ENCODE data around the gene CITED1. TPM values are rescaled to one million over a fixed set of nuclear protein-coding genes. Genes with fewer than 3 reads are reported as not detected.

The CITED1 gene
- total RNA-seq, 1 experiment from 2014 or later, result 0.72 TPM

DNA sequence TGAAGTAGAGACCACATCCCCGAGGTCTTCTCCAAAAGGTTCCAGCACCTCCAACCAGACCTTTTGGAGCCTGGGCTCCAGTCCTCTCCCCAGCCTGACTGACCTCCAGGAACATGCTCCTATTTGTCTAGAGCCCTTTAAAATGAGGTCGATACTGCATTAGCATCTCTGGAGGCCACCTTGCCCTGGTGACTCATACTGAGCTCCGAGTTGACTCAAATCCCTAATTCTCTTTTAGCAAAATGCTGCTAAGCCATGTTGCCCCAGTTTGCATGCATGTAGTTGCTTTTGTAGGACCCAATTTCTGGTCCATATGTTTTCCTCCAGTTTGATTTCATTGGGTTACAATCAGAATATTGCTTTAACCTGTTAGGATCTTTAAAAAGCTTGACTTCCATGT lies 43.5 kb upstream of the CITED1 start:
- no TSS peak for BruUV-seq (replicated peaks)

DNA sequence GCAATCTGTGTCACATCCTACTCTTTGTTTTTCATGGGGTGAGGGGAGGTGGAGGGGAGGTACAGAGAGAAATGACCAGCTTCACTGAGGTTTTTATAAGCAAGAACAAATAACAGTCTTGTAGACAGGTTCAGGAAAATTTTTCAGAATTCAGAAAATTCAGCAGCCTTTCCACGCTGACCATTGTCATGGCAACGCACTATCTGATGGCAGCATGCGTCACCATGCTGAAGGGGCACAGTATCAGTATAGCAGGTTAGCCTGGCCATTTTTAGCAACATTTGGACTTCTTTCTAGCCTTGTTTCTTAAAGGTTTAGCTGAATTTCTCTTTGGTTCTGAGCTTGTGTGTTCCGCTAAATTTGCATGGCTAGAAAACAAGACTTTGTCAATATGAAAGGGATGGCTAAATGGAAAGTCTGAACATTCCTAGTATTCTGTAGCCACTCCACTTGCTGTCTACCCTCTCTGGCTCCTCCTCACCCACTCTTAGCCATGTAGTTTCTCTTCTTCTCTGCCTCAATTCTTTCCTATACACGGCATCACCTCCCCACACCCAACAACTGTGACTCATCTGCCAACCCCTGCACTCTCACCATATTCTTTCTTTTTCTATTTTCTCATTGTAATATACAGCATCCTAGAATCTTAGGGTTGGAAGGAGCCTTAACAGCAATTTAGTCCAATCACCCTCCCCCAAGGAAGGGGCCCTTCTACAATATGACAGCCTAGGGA lies 42.7 kb upstream of the CITED1 start:
- no peaks in the 10 kb centered on the region for H3K4me1 Mint-ChIP-seq (ENCODE audit: insufficient read depth, unreplicated experiment)
- H3K4me3 Mint-ChIP-seq (ENCODE audit: unreplicated experiment), result no peak overlapping the region
- no peak overlapping the region for H3K27ac Mint-ChIP-seq (ENCODE audit: low read depth, unreplicated experiment)
- BruUV-seq (replicated peaks), result no TSS peak
- ChIA-PET POLR2A (no interaction called here), CTCF (no interaction called here)
- TF ChIP-seq, protein P1, sequence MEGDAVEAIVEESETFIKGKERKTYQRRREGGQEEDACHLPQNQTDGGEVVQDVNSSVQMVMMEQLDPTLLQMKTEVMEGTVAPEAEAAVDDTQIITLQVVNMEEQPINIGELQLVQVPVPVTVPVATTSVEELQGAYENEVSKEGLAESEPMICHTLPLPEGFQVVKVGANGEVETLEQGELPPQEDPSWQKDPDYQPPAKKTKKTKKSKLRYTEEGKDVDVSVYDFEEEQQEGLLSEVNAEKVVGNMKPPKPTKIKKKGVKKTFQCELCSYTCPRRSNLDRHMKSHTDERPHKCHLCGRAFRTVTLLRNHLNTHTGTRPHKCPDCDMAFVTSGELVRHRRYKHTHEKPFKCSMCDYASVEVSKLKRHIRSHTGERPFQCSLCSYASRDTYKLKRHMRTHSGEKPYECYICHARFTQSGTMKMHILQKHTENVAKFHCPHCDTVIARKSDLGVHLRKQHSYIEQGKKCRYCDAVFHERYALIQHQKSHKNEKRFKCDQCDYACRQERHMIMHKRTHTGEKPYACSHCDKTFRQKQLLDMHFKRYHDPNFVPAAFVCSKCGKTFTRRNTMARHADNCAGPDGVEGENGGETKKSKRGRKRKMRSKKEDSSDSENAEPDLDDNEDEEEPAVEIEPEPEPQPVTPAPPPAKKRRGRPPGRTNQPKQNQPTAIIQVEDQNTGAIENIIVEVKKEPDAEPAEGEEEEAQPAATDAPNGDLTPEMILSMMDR (IDR thresholded peaks at IDR 0.05; ENCODE audit: unreplicated experiment), result no peak
- peaks cover 6% of the 10 kb centered on the region for H3K36me3 Mint-ChIP-seq (ENCODE audit: insufficient read depth, unreplicated experiment)
- no peaks in the 10 kb centered on the region for H3K9me3 Mint-ChIP-seq (ENCODE audit: unreplicated experiment)
- intact Hi-C loops (cut with micrococcal nuclease), result no loop called here
- no peak for DNase-seq (ENCODE audit: unreplicated experiment)
- peaks cover 83% of the 10 kb centered on the region for H3K27me3 Mint-ChIP-seq (ENCODE audit: insufficient read depth, unreplicated experiment)

More for the DNA sequence above, 43.5 kb upstream of the CITED1 start:
- no peaks in the 10 kb centered on the region for H3K9me3 Mint-ChIP-seq (ENCODE audit: unreplicated experiment)
- ChIA-PET CTCF (interaction anchor here (1.0 kb wide), 1 partner anchor 33 kb away, joined by 8 read pairs; no protein-coding TSS in a partner anchor), POLR2A (no interaction called here)
- no peak for DNase-seq (ENCODE audit: unreplicated experiment)
- intact Hi-C loops (cut with micrococcal nuclease), result no loop called here
- no peak overlapping the region for H3K4me3 Mint-ChIP-seq (ENCODE audit: unreplicated experiment)
- peaks cover 90% of the 10 kb centered on the region for H3K27me3 Mint-ChIP-seq (ENCODE audit: insufficient read depth, unreplicated experiment)
- H3K4me1 Mint-ChIP-seq (ENCODE audit: insufficient read depth, unreplicated experiment), result no peaks in the 10 kb centered on the region
- TF ChIP-seq, protein P1 (IDR thresholded peaks at IDR 0.05; ENCODE audit: unreplicated experiment), result no peak
- no peak overlapping the region for H3K27ac Mint-ChIP-seq (ENCODE audit: low read depth, unreplicated experiment)
- peaks cover 6% of the 10 kb centered on the region for H3K36me3 Mint-ChIP-seq (ENCODE audit: insufficient read depth, unreplicated experiment)

DNA sequence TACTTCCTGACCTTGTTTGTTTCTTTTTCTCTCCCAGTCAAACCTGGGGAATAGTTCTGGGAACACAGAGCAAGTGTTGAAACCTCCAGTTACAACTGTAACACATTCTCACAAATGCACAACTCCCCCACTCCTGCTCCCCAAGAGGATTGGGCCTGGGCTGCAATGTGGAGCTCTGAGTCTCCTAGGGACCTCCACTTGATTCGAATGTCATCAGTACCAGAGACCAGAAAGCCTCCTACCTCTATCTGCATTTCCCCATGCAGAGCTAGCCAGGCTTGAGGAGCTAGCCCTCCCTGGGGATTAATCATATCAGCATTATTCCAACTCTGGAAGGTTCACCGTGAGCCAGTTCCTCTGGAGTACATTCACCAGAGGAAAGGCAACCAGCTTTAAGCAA lies 41.7 kb upstream of the CITED1 start:
- ChIA-PET POLR2A (no interaction called here), CTCF (interaction anchor here (0.6 kb wide), 1 partner anchor 341 kb away, joined by 3 read pairs; no protein-coding TSS in a partner anchor)
- intact Hi-C loops (cut with micrococcal nuclease), result no loop called here
- TF ChIP-seq, protein P1 (IDR thresholded peaks at IDR 0.05; ENCODE audit: unreplicated experiment), result no peak
- no TSS peak for BruUV-seq (replicated peaks)
- H3K4me3 Mint-ChIP-seq (ENCODE audit: unreplicated experiment), result no peak overlapping the region
- H3K27ac Mint-ChIP-seq (ENCODE audit: low read depth, unreplicated experiment), result no peak overlapping the region
- H3K9me3 Mint-ChIP-seq (ENCODE audit: unreplicated experiment), result no peaks in the 10 kb centered on the region
- peaks cover 75% of the 10 kb centered on the region for H3K27me3 Mint-ChIP-seq (ENCODE audit: insufficient read depth, unreplicated experiment)
- DNase-seq (ENCODE audit: unreplicated experiment), result no peak
- peaks cover 6% of the 10 kb centered on the region for H3K36me3 Mint-ChIP-seq (ENCODE audit: insufficient read depth, unreplicated experiment)
- no peaks in the 10 kb centered on the region for H3K4me1 Mint-ChIP-seq (ENCODE audit: insufficient read depth, unreplicated experiment)

DNA sequence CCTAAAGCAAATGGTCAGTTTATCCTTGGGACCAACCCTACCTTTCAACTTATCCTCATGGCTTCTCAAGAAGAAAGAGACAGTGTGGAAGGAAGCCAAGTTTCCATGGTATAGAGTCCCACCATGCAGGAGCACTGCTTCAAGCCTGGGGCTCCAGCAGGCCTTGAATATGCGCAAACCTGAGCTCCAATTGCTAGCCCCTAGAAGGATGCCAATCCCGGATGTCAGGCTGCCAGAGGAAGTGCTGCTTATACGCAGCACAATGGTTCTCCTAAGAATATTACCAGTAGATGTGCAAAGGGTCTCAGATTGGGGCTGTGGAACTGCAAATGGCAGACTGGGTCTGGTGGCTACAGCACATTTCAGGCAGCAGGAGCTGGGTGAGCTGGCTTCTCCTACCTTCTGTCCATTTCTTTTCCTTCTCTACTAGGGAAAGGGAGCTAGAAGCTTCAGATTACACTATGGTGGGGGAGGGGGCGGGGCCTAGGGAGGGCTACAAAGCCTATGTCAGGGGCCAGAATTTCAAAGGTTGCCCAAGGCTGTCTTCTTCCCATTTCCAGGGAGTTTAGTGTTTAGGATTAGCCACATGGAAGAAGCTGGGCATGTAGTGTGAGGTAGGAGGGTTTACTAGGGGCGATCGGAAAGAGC lies 40.7 kb upstream of the CITED1 start:
- Mint-ChIP-seq H3K27ac (ENCODE audit: low read depth, unreplicated experiment) (no peak overlapping the region), H3K4me1 (ENCODE audit: insufficient read depth, unreplicated experiment) (no peaks in the 10 kb centered on the region), H3K9me3 (ENCODE audit: unreplicated experiment) (no peaks in the 10 kb centered on the region), H3K36me3 (ENCODE audit: insufficient read depth, unreplicated experiment) (peaks cover 6% of the 10 kb centered on the region), H3K4me3 (ENCODE audit: unreplicated experiment) (no peak overlapping the region), H3K27me3 (ENCODE audit: insufficient read depth, unreplicated experiment) (peaks cover 75% of the 10 kb centered on the region)
- CTCF ChIA-PET, result no interaction called here
- intact Hi-C loops (cut with micrococcal nuclease), result no loop called here
- DNase-seq (ENCODE audit: unreplicated experiment), result no peak
- POLR2A ChIA-PET, result no interaction called here
- BruUV-seq (replicated peaks), result no TSS peak
- TF ChIP-seq, protein P1 (IDR thresholded peaks at IDR 0.05; ENCODE audit: unreplicated experiment), result no peak
